H9 (cell line): Measurements from ENCODE around the gene SLC35A3. TPM values are rescaled to one million over a fixed set of nuclear protein-coding genes. Genes with fewer than 3 reads are reported as not detected.

Source experiments
- DNase-seq: peaks from one replicate; pipeline ENCODE4 v3.0.0-alpha.2; 2017
- H2AFZ ChIP-seq: one replicate; pipeline ENCODE4 v1.6.1; 2013; ENCODE audit warnings: mild to moderate bottlenecking, low read length, control low read depth, moderate library complexity
- H2AK5ac ChIP-seq: 2 replicates; pipeline ENCODE4 v1.6.1; 2013; ENCODE audit warnings: low read length, control low read depth, mixed read lengths; ENCODE audit not compliant: insufficient read length
- H2BK120ac ChIP-seq: one replicate; pipeline ENCODE4 v1.6.1; 2013; ENCODE audit warnings: low read depth, mild to moderate bottlenecking, low read length, control low read depth, inconsistent platforms; ENCODE audit not compliant: poor library complexity, severe bottlenecking
- H2BK12ac ChIP-seq: 2 replicates; pipeline ENCODE4 v1.6.1; 2013; ENCODE audit warnings: low read length, control low read depth, mixed read lengths, low read depth; ENCODE audit not compliant: insufficient read length
- H2BK15ac ChIP-seq: 2 replicates; pipeline ENCODE4 v1.6.1; 2013; ENCODE audit warnings: low read depth, low read length, control low read depth
- H2BK20ac ChIP-seq: one replicate; pipeline ENCODE4 v1.6.1; 2013; ENCODE audit warnings: low read depth, mild to moderate bottlenecking, low read length, control low read depth, inconsistent platforms; ENCODE audit not compliant: poor library complexity, severe bottlenecking
- H2BK5ac ChIP-seq: 2 replicates; pipeline ENCODE4 v1.6.1; 2013; ENCODE audit warnings: low read length, control low read depth, mixed read lengths; ENCODE audit not compliant: insufficient read length
- H3K14ac ChIP-seq: 2 replicates; pipeline ENCODE4 v1.6.1; 2013; ENCODE audit warnings: low read length, control low read depth; ENCODE audit not compliant: insufficient read depth
- H3K18ac ChIP-seq: 2 replicates; pipeline ENCODE4 v1.6.1; 2013; ENCODE audit warnings: low read depth, mild to moderate bottlenecking, mixed read lengths, low read length, control low read depth; ENCODE audit not compliant: insufficient read length
- H3K23ac ChIP-seq: 2 replicates; pipeline ENCODE4 v1.6.1; 2013; ENCODE audit warnings: low read length, control low read depth, mixed read lengths, low read depth; ENCODE audit not compliant: insufficient read length
- H3K23me2 ChIP-seq: 2 replicates; pipeline ENCODE4 v1.6.1; 2013; ENCODE audit warnings: low read depth, mild to moderate bottlenecking, mixed read lengths, low read length, control low read depth; ENCODE audit not compliant: insufficient read length, poor library complexity, severe bottlenecking
- H3K27ac ChIP-seq: 2 replicates; pipeline ENCODE4 v1.5.1; 2013; ENCODE audit warnings: low read length, control low read depth, mixed read lengths, low read depth; ENCODE audit not compliant: insufficient read length
- H3K27me3 ChIP-seq: 2 replicates; pipeline ENCODE4 v1.6.1; 2013; ENCODE audit warnings: low read length, control low read depth, inconsistent platforms; ENCODE audit not compliant: insufficient read depth
- H3K4ac ChIP-seq: 2 replicates; pipeline ENCODE4 v1.6.1; 2013; ENCODE audit warnings: low read depth, mild to moderate bottlenecking, control low read depth, inconsistent platforms, low read length, moderate library complexity
- H3K4me1 ChIP-seq: 2 replicates; pipeline ENCODE4 v1.6.1; 2013; ENCODE audit warnings: low read length, control low read depth, inconsistent platforms; ENCODE audit not compliant: insufficient read depth
- H3K4me2 ChIP-seq: 2 replicates; pipeline ENCODE4 v1.6.1; 2013; ENCODE audit warnings: low read length, control low read depth, mixed read lengths; ENCODE audit not compliant: insufficient read length, insufficient read depth
- H3K56ac ChIP-seq: 2 replicates; pipeline ENCODE4 v1.6.1; 2013; ENCODE audit warnings: low read depth, mild to moderate bottlenecking, mixed read lengths, low read length, control low read depth; ENCODE audit not compliant: insufficient read length
- H3K79me1 ChIP-seq: 2 replicates; pipeline ENCODE4 v1.6.1; 2013; ENCODE audit warnings: low read depth, mild to moderate bottlenecking, moderate library complexity, low read length, control low read depth, inconsistent platforms; ENCODE audit not compliant: insufficient read depth, poor library complexity, severe bottlenecking
- H3K79me2 ChIP-seq: 2 replicates; pipeline ENCODE4 v1.6.1; 2013; ENCODE audit warnings: low read length, control low read depth, inconsistent platforms; ENCODE audit not compliant: insufficient read depth
- H3K9ac ChIP-seq: 2 replicates; pipeline ENCODE4 v1.6.1; 2013; ENCODE audit warnings: low read length, control low read depth, mixed read lengths; ENCODE audit not compliant: insufficient read length; ENCODE audit errors: extremely low read depth
- H3K9me3 ChIP-seq: one replicate; pipeline ENCODE4 v1.6.1; 2013; ENCODE audit warnings: low read depth, low read length, inconsistent platforms; ENCODE audit not compliant: control insufficient read depth
- H3T11ph ChIP-seq: one replicate; pipeline ENCODE4 v1.6.1; 2013; ENCODE audit warnings: mild to moderate bottlenecking, low read length, control low read depth, inconsistent platforms
- H4K20me1 ChIP-seq: one replicate; pipeline ENCODE4 v1.6.1; 2013; ENCODE audit not compliant: control insufficient read depth, insufficient read length, insufficient read depth
- H4K5ac ChIP-seq: 2 replicates; pipeline ENCODE4 v1.6.1; 2013; ENCODE audit warnings: low read depth, mild to moderate bottlenecking, mixed read lengths, low read length, control low read depth; ENCODE audit not compliant: insufficient read length
- H4K8ac ChIP-seq: replicated peaks from 2 replicates; pipeline ENCODE4 v1.6.1; 2013; ENCODE audit warnings: low read length, control low read depth, mixed read lengths, low read depth; ENCODE audit not compliant: insufficient read length
- H4K91ac ChIP-seq: 2 replicates; pipeline ENCODE4 v1.6.1; 2013; ENCODE audit warnings: low read depth, mild to moderate bottlenecking, moderate library complexity, mixed read lengths, low read length, control low read depth; ENCODE audit not compliant: insufficient read length
- H3K27ac Mint-ChIP-seq, 3 experiments: 2 replicates in 2 of 3; 3 replicates in 1 of 3; pipeline ENCODE4 v1.8.0; 2020 to 2021; ENCODE audit warnings: mixed read lengths in 3 of 3, mild to moderate bottlenecking in 1 of 3, moderate library complexity in 1 of 3
- H3K27me3 Mint-ChIP-seq: 2 replicates; pipeline ENCODE4 v1.8.0; 2021; ENCODE audit warnings: low read depth, mild to moderate bottlenecking, moderate library complexity, mixed read lengths
- H3K36me3 Mint-ChIP-seq, 3 experiments: 2 replicates in 2 of 3; 3 replicates in 1 of 3; pipeline ENCODE4 v1.8.0; 2020 to 2021; ENCODE audit warnings: low read depth in 3 of 3, mixed read lengths in 3 of 3; ENCODE audit not compliant: insufficient read depth in 1 of 3
- H3K4me1 Mint-ChIP-seq, 2 experiments: 2 replicates each; pipeline ENCODE4 v1.8.0; 2020; ENCODE audit warnings: mixed read lengths in 2 of 2
- H3K4me3 Mint-ChIP-seq, 2 experiments: 2 replicates in 1 of 2; 3 replicates in 1 of 2; pipeline ENCODE4 v1.8.0; 2020 to 2021; ENCODE audit warnings: mild to moderate bottlenecking in 2 of 2, mixed read lengths in 2 of 2, moderate library complexity in 1 of 2
- H3K9me3 Mint-ChIP-seq, 2 experiments: 2 replicates in 1 of 2; 3 replicates in 1 of 2; pipeline ENCODE4 v1.8.0; 2020; ENCODE audit warnings: mild to moderate bottlenecking in 2 of 2, mixed read lengths in 2 of 2, moderate library complexity in 1 of 2
- CTCF ChIP-seq: fragments of 200-600 bp; sonication (generic); conservative IDR thresholded peaks from 3 replicates; pipeline ENCODE4 v1.8.0; 2021; ENCODE audit warnings: antibody characterized with exemption, mild to moderate bottlenecking
- WGBS: extraction: QIAGEN DNeasy Blood & Tissue Kit; methylation state at CpG from one replicate; pipeline ENCODE4 v1.1.7; 2013; ENCODE audit warnings: missing lambda C conversion rate, low lambda C conversion rate, mixed read lengths; ENCODE audit not compliant: insufficient read length; ENCODE audit errors: extremely low coverage; 5-methylcytosine and 5-hydroxymethylcytosine counted together
- total RNA-seq: library from RNA; stranded (reverse); gene quantifications from 2 replicates; pipeline ENCODE4 v1.2.1, GENCODE V29; 2021

Gene SLC35A3
- total RNA-seq, 1 experiment from 2014 or later = 15.1 TPM

GRCh38 chr1:99965646-99966375 is 4.0 kb upstream of the SLC35A3 start:
- Histone ChIP-seq H3K9ac (no peak overlapping the region), H2BK12ac (no peak overlapping the region), H3K79me1 (no peaks in the 10 kb centered on the region), H3K56ac (no peak overlapping the region), H3K27ac (no peak overlapping the region), H3K18ac (no peak overlapping the region), H2BK5ac (no peak overlapping the region), H2AK5ac (no peak overlapping the region), H3K79me2 (no peaks in the 10 kb centered on the region; the same call in 1 of the 2 replicates), H3K4ac (no peak overlapping the region), H4K8ac (no peak overlapping the region), H2BK15ac (no peak overlapping the region), H3K27me3 (no peaks in the 10 kb centered on the region), H4K5ac (no peak overlapping the region), H2BK120ac (no peak overlapping the region), H3K14ac (no peak overlapping the region), H3K23ac (no peak overlapping the region), H3K9me3 (no peaks in the 10 kb centered on the region), H3K4me2 (no peak overlapping the region), H4K91ac (no peak overlapping the region), H4K20me1 (no peaks in the 10 kb centered on the region), H2AFZ (no peak overlapping the region), H3K4me1 (peaks cover under 1% of the 10 kb centered on the region; the same call in 1 of the 2 replicates), H3T11ph (no peak overlapping the region), H2BK20ac (no peak overlapping the region), H3K23me2 (peaks cover 7% of the 10 kb centered on the region)
- Mint-ChIP-seq H3K4me1 (peaks cover 10 to 14% of the 10 kb centered on the region in 2 experiments), H3K27me3 (no peaks in the 10 kb centered on the region), H3K36me3 (no peaks in the 10 kb centered on the region), H3K4me3 (no peak overlapping the region), H3K27ac (no peak overlapping the region), H3K9me3 (peaks cover 0 to 3% of the 10 kb centered on the region in 2 experiments; a peak in 2 of 5 replicates)
- no peak for DNase-seq
- WGBS = no CpG with 5 or more reads among the region's 2 CpGs
- TF ChIP-seq CTCF = no peak
